ENCODE measurements around the gene NDUFA11.

- TF ChIP-seq CTCF (IDR thresholded peaks at IDR 0.05; ENCODE audit: low read depth, low read length, poor library complexity, severe bottlenecking) (no peak), EZH2phosphoT487 (IDR thresholded peaks at IDR 0.05; ENCODE audit: borderline replicate concordance, low read length) (no peak)
Measured at GRCh38 chr19:5880604-5881078, 22.9 kb downstream of the NDUFA11 start.

Data from DOHH2 (cell line).